A673 (cell line): ENCODE measurements around the gene FSTL5. TPM values are rescaled to one million over a fixed set of nuclear protein-coding genes. Genes with fewer than 3 reads are reported as not detected.

Experiments used
- BruUV-seq: library from RNA; stranded (reverse); fragments of 400-500 nt; replicated peaks from 2 replicates; lab custom pipeline; 2021; lab: Mats Ljungman, UMichigan
- CTCF ChIA-PET: fragments of 300-600 bp; sonication (Branson Sonifier 250); formaldehyde crosslinking; loops from one replicate; lab custom pipeline; 2022; ENCODE audit warnings: antibody characterized with exemption; lab: Charles Lee
- POLR2A ChIA-PET: fragments of 300-600 bp; sonication (Branson Sonifier 250); formaldehyde crosslinking; loops from one replicate; lab custom pipeline; 2022; ENCODE audit warnings: antibody characterized with exemption; ENCODE audit not compliant: low non-redundant PET; lab: Charles Lee
- DNase-seq: peaks from one replicate; pipeline ENCODE4 v3.0.0-alpha.2; 2015; ENCODE audit warnings: low spot score
- H3K27ac ChIP-seq: fragments of 200-600 bp; sonication (generic); 2 replicates; pipeline ENCODE4 v1.5.1; 2016; ENCODE audit warnings: mixed run types, low read depth, mild to moderate bottlenecking, mixed read lengths, antibody characterized with exemption, low read length; ENCODE audit not compliant: poor library complexity, severe bottlenecking
- H3K27me3 ChIP-seq: fragments of 200-600 bp; sonication (generic); replicated peaks from 2 replicates; pipeline ENCODE4 v1.6.1; 2017; ENCODE audit warnings: mixed run types, low read depth, mild to moderate bottlenecking, mixed read lengths, antibody characterized with exemption, low read length; ENCODE audit not compliant: insufficient read depth, poor library complexity
- H3K36me3 ChIP-seq: fragments of 200-600 bp; sonication (generic); 2 replicates; pipeline ENCODE4 v1.6.1; 2016; ENCODE audit warnings: mixed run types, mild to moderate bottlenecking, mixed read lengths, antibody characterized with exemption, low read length; ENCODE audit not compliant: insufficient read depth, poor library complexity, severe bottlenecking
- H3K4me1 ChIP-seq: fragments of 200-600 bp; sonication (generic); 2 replicates; pipeline ENCODE4 v1.6.1; 2017; ENCODE audit warnings: mixed run types, mild to moderate bottlenecking, mixed read lengths, antibody characterized with exemption, low read length; ENCODE audit not compliant: insufficient read depth, poor library complexity, severe bottlenecking
- H3K4me3 ChIP-seq: fragments of 200-600 bp; sonication (generic); 2 replicates; pipeline ENCODE4 v1.5.1; 2016; ENCODE audit warnings: low read depth, mixed run types, mild to moderate bottlenecking, mixed read lengths, low read length; ENCODE audit not compliant: poor library complexity, severe bottlenecking
- H3K9me3 ChIP-seq: fragments of 200-600 bp; sonication (generic); 2 replicates; pipeline ENCODE4 v1.6.1; 2016; ENCODE audit warnings: mixed run types, low read depth, mild to moderate bottlenecking, mixed read lengths, antibody characterized with exemption, low read length; ENCODE audit not compliant: poor library complexity, severe bottlenecking
- CTCF ChIP-seq: fragments of 300-800, 200-600 bp; sonication (generic); conservative IDR thresholded peaks from 2 replicates; pipeline ENCODE4 v1.5.1; 2017; ENCODE audit warnings: low read depth, mild to moderate bottlenecking, antibody characterized with exemption, low read length, moderate library complexity, mixed read lengths
- EZH2 ChIP-seq: fragments of 200-600 bp; sonication (generic); IDR thresholded peaks from 2 replicates; pipeline ENCODE4 v1.6.1; 2017; ENCODE audit warnings: borderline replicate concordance, low read depth, mild to moderate bottlenecking, mixed read lengths, antibody characterized with exemption, low read length; ENCODE audit not compliant: poor library complexity, severe bottlenecking
- intact Hi-C: fragments of 100-400 bp; cut with micrococcal nuclease; formaldehyde crosslinking; loops from one replicate; pipeline ENCODE4 v1.10.0; 2022; ENCODE audit not compliant: unreplicated experiment
- total RNA-seq: library from RNA; stranded (reverse); gene quantifications from 2 replicates; pipeline ENCODE4 v1.2.3, GENCODE V29; 2021

FSTL5 gene
- total RNA-seq, 1 experiment from 2014 or later, result 0.15 TPM

- no peak overlapping the region for H3K27ac ChIP-seq
- no peak overlapping the region for H3K4me3 ChIP-seq
- POLR2A ChIA-PET, result no interaction called here
- intact Hi-C loops, result no loop called here
- BruUV-seq, result no TSS peak
- H3K27me3 ChIP-seq, result no peaks in the 10 kb centered on the region
- H3K36me3 ChIP-seq, result no peaks in the 10 kb centered on the region
- no peaks in the 10 kb centered on the region for H3K9me3 ChIP-seq
- TF ChIP-seq CTCF (no peak), EZH2 (no peak)
- DNase-seq, result no peak
- H3K4me1 ChIP-seq, result no peaks in the 10 kb centered on the region
- CTCF ChIA-PET, result no interaction called here
Measured at GRCh38 chr4:161990721-161991120, 173.1 kb downstream of the FSTL5 start.

- Histone ChIP-seq H3K4me3 (no peak overlapping the region), H3K27me3 (no peaks in the 10 kb centered on the region), H3K9me3 (no peaks in the 10 kb centered on the region), H3K36me3 (no peaks in the 10 kb centered on the region), H3K4me1 (no peaks in the 10 kb centered on the region), H3K27ac (no peak overlapping the region)
- ChIA-PET CTCF (no interaction called here), POLR2A (no interaction called here)
- no peak for TF ChIP-seq CTCF
- no peak for TF ChIP-seq EZH2
- intact Hi-C loops, result no loop called here
- BruUV-seq, result no TSS peak
- no peak for DNase-seq
Measured at GRCh38 chr4:161988946-161989345, 174.9 kb downstream of the FSTL5 start.

- H3K27me3 ChIP-seq, result no peaks in the 10 kb centered on the region
- H3K27ac ChIP-seq, result no peak overlapping the region
- H3K4me1 ChIP-seq, result no peaks in the 10 kb centered on the region
- TF ChIP-seq CTCF (no peak), EZH2 (no peak)
- ChIA-PET POLR2A (no interaction called here), CTCF (no interaction called here)
- no peaks in the 10 kb centered on the region for H3K9me3 ChIP-seq
- no peak overlapping the region for H3K4me3 ChIP-seq
- intact Hi-C loops, result no loop called here
- BruUV-seq, result no TSS peak
- no peak for DNase-seq
- H3K36me3 ChIP-seq, result no peaks in the 10 kb centered on the region
Measured at GRCh38 chr4:161987611-161988010, 176.2 kb downstream of the FSTL5 start.
